Mammary epithelial cell (primary cell): ENCODE results near the gene NOTCH1.

ENCODE experiments used
- CTCF ChIP-seq, 2 donors: IDR thresholded peaks in 1 of 2; conservative IDR thresholded peaks in 1 of 2; 2 replicates each; pipeline ENCODE4 v1.5.1; 2011 to 2012; ENCODE audit warnings: inconsistent platforms in 2 of 2, low read length in 2 of 2, mild to moderate bottlenecking in 2 of 2, control low read depth in 1 of 2, low read depth in 1 of 2; ENCODE audit not compliant: insufficient read depth in 1 of 2; ENCODE audit errors: extremely low read depth in 1 of 2
- EZH2 ChIP-seq: IDR thresholded peaks from 2 replicates; pipeline ENCODE4 v1.6.1; 2012; ENCODE audit warnings: low read length, inconsistent platforms, borderline replicate concordance

DNA sequence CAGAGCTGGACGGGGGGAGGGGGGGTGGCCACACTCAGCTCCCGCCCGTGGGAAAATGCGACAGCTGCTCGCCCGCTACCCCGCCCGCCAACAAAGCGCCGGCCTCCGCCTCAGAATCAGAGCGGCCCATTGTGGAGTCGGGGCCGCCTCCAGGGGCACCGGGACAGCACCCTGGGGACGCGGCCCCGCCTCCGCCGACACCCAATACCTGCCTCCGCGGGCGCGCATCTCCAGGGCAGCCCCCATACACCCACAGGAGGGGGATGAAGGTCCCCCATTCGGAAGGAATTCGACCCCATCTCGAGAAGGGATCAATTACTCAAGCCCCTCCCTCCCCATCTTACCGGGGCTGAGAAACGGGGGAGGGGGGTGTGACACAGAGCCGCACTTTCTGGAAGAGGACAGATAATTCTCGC, 1.3 kb downstream of the NOTCH1 start:
- TF ChIP-seq CTCF (conservative IDR thresholded peaks at IDR 0.05 in 1 of 2, IDR thresholded peaks at IDR 0.05 in 1 of 2; ENCODE audit: extremely low read depth in 1 of 2, insufficient read depth in 1 of 2, low read depth in 1 of 2, low read length in 2 of 2) (no peak), EZH2 (no peak)
